ENCODE measurements around the gene CCDC3. TPM values are rescaled to one million over a fixed set of nuclear protein-coding genes. Genes with fewer than 3 reads are reported as not detected.

The CCDC3 gene
- total and polyA plus RNA-seq, 2 experiments from 2014 or later: not detected

DNA sequence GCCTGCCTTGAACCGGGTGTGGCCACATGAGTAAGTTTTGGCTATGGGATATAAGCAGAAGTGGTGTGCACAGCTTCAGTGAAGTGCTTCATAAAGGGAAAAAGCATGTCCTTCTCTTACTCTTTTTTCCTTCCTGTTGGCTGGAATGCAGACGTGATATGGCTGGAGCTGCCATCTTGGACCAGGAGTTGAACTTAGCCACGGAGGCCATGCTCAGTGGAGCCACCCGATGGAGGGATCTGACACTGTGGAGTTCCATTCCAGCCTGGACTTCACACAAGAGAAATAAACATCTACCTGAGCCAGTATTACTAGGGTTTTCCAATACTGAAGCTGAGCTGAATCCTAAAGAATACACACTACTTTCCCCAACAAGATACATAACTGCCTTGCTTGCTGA lies 52.3 kb downstream of the CCDC3 start:
- no peaks in the 10 kb centered on the region for H4K20me1 ChIP-seq (ENCODE audit: insufficient read depth)
- no peak for TF ChIP-seq EZH2phosphoT487 (IDR thresholded peaks at IDR 0.05; ENCODE audit: insufficient read depth, low read depth)
- TF ChIP-seq EZH2 (IDR thresholded peaks at IDR 0.05; ENCODE audit: insufficient read depth, poor library complexity, severe bottlenecking): no peak
- no peak overlapping the region for H3K4me3 ChIP-seq
- H3F3A ChIP-seq (ENCODE audit: insufficient read depth): no peaks in the 10 kb centered on the region
- H3K27me3 ChIP-seq (replicated peaks; ENCODE audit: insufficient read depth): no peaks in the 10 kb centered on the region
- H3K9me2 ChIP-seq (ENCODE audit: insufficient read depth): no peaks in the 10 kb centered on the region
- no peaks in the 10 kb centered on the region for H3K4me1 ChIP-seq (ENCODE audit: insufficient read depth)
- WGBS, 2 experiments (ENCODE audit: low coverage in 1 of 2, low lambda C conversion rate in 2 of 2, missing lambda C conversion rate in 2 of 2): 42 to 44% methylated on average over 4 of the region's 4 CpGs
- in situ Hi-C loops (cut with MboI): no loop called here
- no peak overlapping the region for H2AFZ ChIP-seq
- H3K36me3 ChIP-seq (ENCODE audit: low read depth): no peaks in the 10 kb centered on the region
- H3K9me3 ChIP-seq (ENCODE audit: low read depth): no peaks in the 10 kb centered on the region
- no peak for DNase-seq
- H3K9ac ChIP-seq: no peak overlapping the region
- no peaks in the 10 kb centered on the region for H3K79me2 ChIP-seq (ENCODE audit: insufficient read depth)
- H3K4me2 ChIP-seq (ENCODE audit: unreplicated experiment): no peak overlapping the region
- no peak overlapping the region for H3K27ac ChIP-seq

DNA sequence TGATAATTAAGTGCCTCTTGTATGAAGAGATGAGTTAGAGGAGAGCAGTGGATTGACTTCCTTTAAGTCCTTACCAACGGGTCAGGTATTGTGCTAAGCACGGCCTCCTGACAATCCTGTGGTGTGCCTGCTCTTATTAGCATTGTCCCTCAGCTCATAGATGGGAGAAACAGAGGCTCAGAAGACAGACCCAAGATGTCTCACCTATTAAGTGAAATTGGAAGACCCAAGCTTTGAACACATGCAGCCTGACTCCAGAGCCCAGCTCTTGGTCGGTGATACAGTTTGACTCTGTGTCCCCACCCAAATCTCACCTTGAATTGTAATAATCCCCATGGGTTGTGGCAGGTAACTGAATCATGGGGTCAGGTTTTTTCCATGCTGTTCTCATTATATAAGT lies 53.8 kb downstream of the CCDC3 start:
- Histone ChIP-seq H3K4me1 (ENCODE audit: insufficient read depth) (no peaks in the 10 kb centered on the region), H3K27me3 (replicated peaks; ENCODE audit: insufficient read depth) (no peaks in the 10 kb centered on the region), H3K4me2 (ENCODE audit: unreplicated experiment) (no peak overlapping the region), H4K20me1 (ENCODE audit: insufficient read depth) (no peaks in the 10 kb centered on the region), H3K79me2 (ENCODE audit: insufficient read depth) (no peaks in the 10 kb centered on the region), H2AFZ (no peak overlapping the region), H3K9ac (no peak overlapping the region), H3K9me3 (ENCODE audit: low read depth) (no peaks in the 10 kb centered on the region), H3K9me2 (ENCODE audit: insufficient read depth) (no peaks in the 10 kb centered on the region), H3F3A (ENCODE audit: insufficient read depth) (no peaks in the 10 kb centered on the region), H3K4me3 (no peak overlapping the region), H3K36me3 (ENCODE audit: low read depth) (no peaks in the 10 kb centered on the region), H3K27ac (no peak overlapping the region)
- TF ChIP-seq EZH2 (IDR thresholded peaks at IDR 0.05; ENCODE audit: insufficient read depth, poor library complexity, severe bottlenecking) (no peak), EZH2phosphoT487 (IDR thresholded peaks at IDR 0.05; ENCODE audit: insufficient read depth, low read depth) (no peak)
- DNase-seq: no peak
- in situ Hi-C loops (cut with MboI): no loop called here
- WGBS, 2 experiments (ENCODE audit: low coverage in 1 of 2, low lambda C conversion rate in 2 of 2, missing lambda C conversion rate in 2 of 2): 57 to 75% methylated on average over 3 of the region's 3 CpGs

DNA sequence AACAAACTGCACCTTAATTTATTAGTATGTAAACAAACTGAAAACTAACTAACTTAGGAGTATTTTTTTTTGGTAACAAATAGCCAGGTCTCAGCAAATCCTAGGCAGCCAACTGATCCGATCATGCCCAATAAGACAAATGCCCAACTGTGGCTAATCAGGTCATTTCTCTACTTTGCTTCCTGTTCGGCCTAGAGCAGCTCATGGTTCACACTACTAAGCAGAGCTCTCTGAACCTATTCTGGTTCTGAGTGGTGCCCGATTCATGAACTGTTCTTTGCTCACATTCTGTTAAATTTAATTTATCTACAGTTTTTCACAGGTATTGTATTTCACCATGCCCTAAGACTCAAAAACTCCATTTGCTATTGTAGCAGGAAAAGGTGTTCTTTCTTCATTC lies 55.1 kb downstream of the CCDC3 start:
- Histone ChIP-seq H3K27me3 (replicated peaks; ENCODE audit: insufficient read depth) (no peaks in the 10 kb centered on the region), H4K20me1 (ENCODE audit: insufficient read depth) (no peaks in the 10 kb centered on the region), H3K79me2 (ENCODE audit: insufficient read depth) (no peaks in the 10 kb centered on the region), H3K4me2 (ENCODE audit: unreplicated experiment) (no peak overlapping the region), H3K4me3 (no peak overlapping the region), H3K9me3 (ENCODE audit: low read depth) (no peaks in the 10 kb centered on the region), H3F3A (ENCODE audit: insufficient read depth) (no peaks in the 10 kb centered on the region), H3K4me1 (ENCODE audit: insufficient read depth) (no peaks in the 10 kb centered on the region), H2AFZ (no peak overlapping the region), H3K9me2 (ENCODE audit: insufficient read depth) (no peaks in the 10 kb centered on the region), H3K36me3 (ENCODE audit: low read depth) (no peaks in the 10 kb centered on the region), H3K27ac (no peak overlapping the region), H3K9ac (no peak overlapping the region)
- DNase-seq: no peak
- TF ChIP-seq EZH2phosphoT487 (IDR thresholded peaks at IDR 0.05; ENCODE audit: insufficient read depth, low read depth): no peak
- no peak for TF ChIP-seq EZH2 (IDR thresholded peaks at IDR 0.05; ENCODE audit: insufficient read depth, poor library complexity, severe bottlenecking)
- in situ Hi-C loops (cut with MboI): no loop called here
- 55 to 65% methylated on average over 3 of the region's 3 CpGs for WGBS, 2 experiments (ENCODE audit: low coverage in 1 of 2, low lambda C conversion rate in 2 of 2, missing lambda C conversion rate in 2 of 2)

GRCh38 chr10:12945690-12946359 lies 55.7 kb downstream of the CCDC3 start:
- Histone ChIP-seq H3K4me3 (no peak overlapping the region), H3K36me3 (ENCODE audit: low read depth) (no peaks in the 10 kb centered on the region), H3K27ac (no peak overlapping the region), H3K4me2 (ENCODE audit: unreplicated experiment) (no peak overlapping the region), H3K9me3 (ENCODE audit: low read depth) (no peaks in the 10 kb centered on the region), H3K27me3 (replicated peaks; ENCODE audit: insufficient read depth) (no peaks in the 10 kb centered on the region), H3F3A (ENCODE audit: insufficient read depth) (no peaks in the 10 kb centered on the region), H4K20me1 (ENCODE audit: insufficient read depth) (no peaks in the 10 kb centered on the region), H3K79me2 (ENCODE audit: insufficient read depth) (no peaks in the 10 kb centered on the region), H3K9ac (no peak overlapping the region), H3K9me2 (ENCODE audit: insufficient read depth) (no peaks in the 10 kb centered on the region), H2AFZ (no peak overlapping the region), H3K4me1 (ENCODE audit: insufficient read depth) (no peaks in the 10 kb centered on the region)
- in situ Hi-C loops (cut with MboI): no loop called here
- TF ChIP-seq EZH2 (IDR thresholded peaks at IDR 0.05; ENCODE audit: insufficient read depth, poor library complexity, severe bottlenecking): no peak
- no peak for TF ChIP-seq EZH2phosphoT487 (IDR thresholded peaks at IDR 0.05; ENCODE audit: insufficient read depth, low read depth)
- no peak for DNase-seq
- 46 to 61% methylated on average over 5 of the region's 5 CpGs for WGBS, 2 experiments (ENCODE audit: low coverage in 1 of 2, low lambda C conversion rate in 2 of 2, missing lambda C conversion rate in 2 of 2)
